HG03460 (cell line): ENCODE data around the gene ASB10.

ENCODE experiments used
- ATAC-seq: cut with Tn5 transposase; IDR thresholded peaks from one replicate; pipeline ENCODE4 v1.9.1; 2021; ENCODE audit not compliant: unreplicated experiment

Gene ASB10

GRCh38 chr7:151137791-151138152 is 49.3 kb downstream of the ASB10 start:
- ATAC-seq: no peak

- no peak for ATAC-seq
These were observed 49.9 kb downstream of the ASB10 start for GRCh38 chr7:151137076-151137675.

GRCh38 chr7:151135866-151136843 is 50.9 kb downstream of the ASB10 start:
- no peak for ATAC-seq

- ATAC-seq: no peak
These were observed 51.6 kb downstream of the ASB10 start for GRCh38 chr7:151135525-151135845.

GRCh38 chr7:151134743-151135524 is 52.1 kb downstream of the ASB10 start:
- ATAC-seq: no peak

GRCh38 chr7:151133986-151134742 is 52.9 kb downstream of the ASB10 start:
- no peak for ATAC-seq

GRCh38 chr7:151133266-151133985 is 53.6 kb downstream of the ASB10 start:
- ATAC-seq: no peak

- no peak for ATAC-seq
These were observed 54.4 kb downstream of the ASB10 start for GRCh38 chr7:151132461-151133205.

- no peak for ATAC-seq
These were observed 55.3 kb downstream of the ASB10 start for GRCh38 chr7:151131592-151132293.

- ATAC-seq: no peak
These were observed 55.8 kb downstream of the ASB10 start for GRCh38 chr7:151131224-151131591.

- ATAC-seq: no peak
These were observed 56.3 kb downstream of the ASB10 start for GRCh38 chr7:151130741-151131157.

- no peak for ATAC-seq
These were observed 57.0 kb downstream of the ASB10 start for GRCh38 chr7:151129960-151130591.

GRCh38 chr7:151129117-151129959 is 57.7 kb downstream of the ASB10 start:
- ATAC-seq: no peak

- ATAC-seq: no peak
These were observed 58.3 kb downstream of the ASB10 start for GRCh38 chr7:151128716-151129115.

- no peak for ATAC-seq
These were observed 58.9 kb downstream of the ASB10 start for GRCh38 chr7:151128144-151128543.

GRCh38 chr7:151126491-151127137 is 60.4 kb downstream of the ASB10 start:
- ATAC-seq: no peak

- ATAC-seq: no peak
These were observed 61.1 kb downstream of the ASB10 start for GRCh38 chr7:151125846-151126481.
